GM12878 (cell line): ENCODE results near the gene NKAIN2. TPM values are rescaled to one million over a fixed set of nuclear protein-coding genes. Genes with fewer than 3 reads are reported as not detected.

Experiments
- ATAC-seq: fragments of 200-7000 bp; cut with Tn5 transposase; 3 replicates; pipeline ENCODE4 v1.9.1; 2020; ENCODE audit warnings: mild to moderate bottlenecking, moderate library complexity
- BruUV-seq: library from RNA; stranded (reverse); fragments of 400-500 nt; replicated peaks from 2 replicates; lab custom pipeline; 2021; lab: Mats Ljungman, UMichigan
- CTCF ChIA-PET: fragments of 300-600 bp; sonication (Branson Sonifier 250); formaldehyde crosslinking; extraction: SDS; loops from one replicate; lab custom pipeline; 2021; ENCODE audit warnings: inconsistent platforms; lab: Yijun Ruan, JAX
- POLR2A ChIA-PET: fragments of 350-600 bp; formaldehyde crosslinking; extraction: SDS; loops from one replicate; lab custom pipeline; 2021; ENCODE audit warnings: inconsistent platforms; lab: Charles Lee
- RAD21 ChIA-PET: fragments of 300-600 bp; sonication (Branson Sonifier 250); formaldehyde crosslinking; loops from one replicate; lab custom pipeline; 2023; ENCODE audit warnings: antibody characterized with exemption; ENCODE audit not compliant: unreplicated experiment; lab: Charles Lee
- SMC1A ChIA-PET: fragments of 300-600 bp; sonication (Branson Sonifier 250); formaldehyde crosslinking; loops from one replicate; lab custom pipeline; 2023; ENCODE audit not compliant: unreplicated experiment, uncharacterized antibody; lab: Charles Lee
- DNase-seq: peaks from one replicate; pipeline ENCODE4 v3.0.0-alpha.2; 2011; ENCODE audit warnings: low read depth, low spot score
- FAIRE-seq: peaks from 3 replicates; lab custom pipeline; 2011; peaks lifted over from hg19 to GRCh38; lab: Jason Lieb, UNC
- H2AFZ ChIP-seq: 2 replicates; pipeline ENCODE4 v1.6.0; 2011; ENCODE audit warnings: low read depth, low read length, control low read depth; ENCODE audit not compliant: control insufficient read depth
- H3K27ac ChIP-seq: 2 replicates; pipeline ENCODE4 v1.5.1; 2011; ENCODE audit warnings: control low read depth; ENCODE audit not compliant: control insufficient read depth, insufficient read depth
- H3K27me3 ChIP-seq, 2 experiments: replicated peaks in 1 of 2; 2 replicates each; pipeline versions ENCODE4 v1.6.0 to v1.6.1; 2011; ENCODE audit warnings: low read length in 1 of 2; ENCODE audit not compliant: control insufficient read depth in 2 of 2, insufficient read depth in 2 of 2
- H3K36me3 ChIP-seq, 2 experiments: 2 replicates each; pipeline ENCODE4 v1.5.1; 2011; ENCODE audit warnings: low read length in 1 of 2; ENCODE audit not compliant: control insufficient read depth in 2 of 2, insufficient read depth in 2 of 2
- H3K4me1 ChIP-seq: 2 replicates; pipeline ENCODE4 v1.6.1; 2011; ENCODE audit warnings: mild to moderate bottlenecking, low read length, moderate library complexity, mixed read lengths; ENCODE audit not compliant: control insufficient read depth, insufficient read depth
- H3K4me2 ChIP-seq: 2 replicates; pipeline ENCODE4 v1.6.0; 2011; ENCODE audit warnings: control low read depth; ENCODE audit not compliant: control insufficient read depth, insufficient read depth
- H3K4me3 ChIP-seq: fragments of 200-600 bp; sonication (generic); 2 replicates; pipeline ENCODE4 v1.5.1; 2016
- H3K79me2 ChIP-seq: 2 replicates; pipeline ENCODE4 v1.6.0; 2011; ENCODE audit warnings: low read length; ENCODE audit not compliant: control insufficient read depth, insufficient read depth
- H3K9ac ChIP-seq: 2 replicates; pipeline ENCODE4 v1.8.0; 2011; ENCODE audit warnings: low read length, control low read depth, mixed read lengths; ENCODE audit not compliant: control insufficient read depth, insufficient read depth
- H3K9me3 ChIP-seq: replicated peaks from 3 replicates; pipeline ENCODE4 v1.5.1; 2011; ENCODE audit warnings: mild to moderate bottlenecking, low read length; ENCODE audit not compliant: control insufficient read depth, insufficient read depth
- H4K20me1 ChIP-seq: 2 replicates; pipeline ENCODE4 v1.6.0; 2011; ENCODE audit not compliant: control insufficient read depth, insufficient read depth
- BCL3 ChIP-seq: IDR thresholded peaks from 2 replicates; pipeline ENCODE4 v1.6.1; 2011; ENCODE audit warnings: borderline replicate concordance, low read depth, mild to moderate bottlenecking, moderate library complexity, low read length; ENCODE audit not compliant: insufficient read depth, poor library complexity, severe bottlenecking
- CTCF ChIP-seq, 3 experiments: IDR thresholded peaks in 2 of 3; conservative IDR thresholded peaks in 1 of 3; 2 replicates each; pipeline ENCODE4 v1.5.1; 2011; ENCODE audit warnings: low read depth in 3 of 3, low read length in 3 of 3, mild to moderate bottlenecking in 3 of 3, control low read depth in 2 of 3, moderate library complexity in 2 of 3, inconsistent platforms in 1 of 3, mixed read lengths in 1 of 3; ENCODE audit not compliant: control insufficient read depth in 2 of 3, insufficient read depth in 1 of 3; ENCODE audit errors: extremely low read depth in 1 of 3
- HCFC1 ChIP-seq: fragments of 150-350 bp; IDR thresholded peaks from 2 replicates; pipeline ENCODE4 v1.6.1; 2014; ENCODE audit warnings: low read length
- JUNB ChIP-seq: IDR thresholded peaks from 2 replicates; pipeline ENCODE4 v1.6.1; 2016; ENCODE audit warnings: antibody characterized with exemption, mild to moderate bottlenecking
- KAT2A ChIP-seq: conservative IDR thresholded peaks from 2 replicates; pipeline ENCODE4 v1.6.1; 2011; ENCODE audit warnings: low read depth, low read length; ENCODE audit not compliant: control insufficient read depth
- MTA2 ChIP-seq: fragments of 450-650 bp; IDR thresholded peaks from 2 replicates; pipeline ENCODE4 v1.6.1; 2016; ENCODE audit warnings: low read depth, mild to moderate bottlenecking, moderate library complexity
- MYB ChIP-seq: fragments of 150-350 bp; IDR thresholded peaks from 2 replicates; pipeline ENCODE4 v1.6.1; 2014; ENCODE audit warnings: mild to moderate bottlenecking, low read depth, low read length, borderline replicate concordance
- NR2C1 ChIP-seq: fragments of 450-650 bp; IDR thresholded peaks from 2 replicates; pipeline ENCODE4 v1.6.1; 2017; ENCODE audit warnings: antibody characterized with exemption, mild to moderate bottlenecking, moderate library complexity
- TARDBP ChIP-seq: IDR thresholded peaks from 2 replicates; pipeline ENCODE4 v1.6.1; 2016; ENCODE audit warnings: borderline replicate concordance
- TCF3 ChIP-seq: IDR thresholded peaks from 2 replicates; pipeline ENCODE4 v1.6.1; 2012; ENCODE audit warnings: low read depth, mild to moderate bottlenecking, low read length, borderline replicate concordance; ENCODE audit not compliant: insufficient read depth
- ZNF384 ChIP-seq: IDR thresholded peaks from 2 replicates; pipeline ENCODE4 v1.6.1; 2012; ENCODE audit warnings: low read depth, mild to moderate bottlenecking, low read length, improper control_type of control experiment, borderline replicate concordance
- ZSCAN29 ChIP-seq: fragments of 450-650 bp; IDR thresholded peaks from 2 replicates; pipeline ENCODE4 v1.6.1; 2017; ENCODE audit warnings: mild to moderate bottlenecking, moderate library complexity
- in situ Hi-C: fragments of 300-500 bp; cut with MboI; formaldehyde crosslinking; loops from 9 replicates; pipeline ENCODE4 v1.14.3; 2018; ENCODE audit warnings: mixed read lengths
- intact Hi-C: fragments of 100-400 bp; cut with micrococcal nuclease; formaldehyde crosslinking; loops from one replicate; pipeline ENCODE4 v1.14.2; 2022; ENCODE audit not compliant: unreplicated experiment
- polyA plus RNA-seq, 11 experiments: library from polyadenylated mRNA; depleted of rRNA in 4 of 11; unstranded in 6 of 11; stranded (reverse) in 5 of 11; fragments of >200 nt; fragmentation: Nextera tagmentation in 4 of 11; fragmentation: Illumina TruSeq in 1 of 11; extraction: Ambion mirVana in 4 of 11; extraction: Trizol in 1 of 11; gene quantifications; 1 replicate in 1 of 11; 2 replicates in 10 of 11; pipeline versions ENCODE4 v1.2.1 to v1.2.3, GENCODE V29; 2011 to 2016; ENCODE audit warnings: inconsistent platforms in 2 of 11, missing spikeins in 2 of 11, low read depth in 1 of 11
- total RNA-seq, 4 experiments: library from RNA; depleted of rRNA in 3 of 4; stranded (reverse); fragments of >200 nt in 3 of 4; fragmentation: Illumina TruSeq in 1 of 4; extraction: Trizol in 1 of 4; gene quantifications; 2 replicates each; pipeline versions ENCODE4 v1.2.1 to v1.2.3, GENCODE V29; 2013 to 2021

Gene NKAIN2
- total and polyA plus RNA-seq, 10 of the 15 experiments (the other 5 are each of a cell fraction or from before 2014, with no cell fraction given) = not detected

GRCh38 chr6:124324237-124324636 is 520.6 kb downstream of the NKAIN2 start:
- in situ Hi-C loops = no loop called here
- no peak overlapping the region for H3K27ac ChIP-seq
- ATAC-seq (no peak), DNase-seq (no peak), FAIRE-seq (no peak)
- H3K9ac ChIP-seq = no peak overlapping the region
- SMC1A ChIA-PET = no interaction called here
- no TSS peak for BruUV-seq
- POLR2A ChIA-PET = interaction anchor here (0.8 kb wide), 1 partner anchor 747 kb away, joined by 4 read pairs; no protein-coding TSS in a partner anchor
- CTCF ChIA-PET = no interaction called here
- no peak for TF ChIP-seq MYB
- TF ChIP-seq ZNF384 = no peak
- TF ChIP-seq JUNB = no peak
- TF ChIP-seq MTA2 = no peak
- no peak for TF ChIP-seq BCL3
- TF ChIP-seq TCF3 = no peak
- no peak for TF ChIP-seq KAT2A
- TF ChIP-seq HCFC1 = no peak
- TF ChIP-seq CTCF (IDR thresholded peaks at IDR 0.05 in 2 of 3, conservative IDR thresholded peaks at IDR 0.05 in 1 of 3; ENCODE audit: control insufficient read depth in 2 of 3, extremely low read depth in 1 of 3, insufficient read depth in 1 of 3, low read depth in 3 of 3, low read length in 3 of 3) = no peak
- TF ChIP-seq ZSCAN29 = no peak
- no peak for TF ChIP-seq TARDBP
- TF ChIP-seq NR2C1 = no peak
- no peak overlapping the region for H2AFZ ChIP-seq
- intact Hi-C loops = no loop called here
- H3K4me3 ChIP-seq = no peak overlapping the region
- no peaks in the 10 kb centered on the region for H3K36me3 ChIP-seq
- no peaks in the 10 kb centered on the region for H3K27me3 ChIP-seq
- H3K4me1 ChIP-seq = no peaks in the 10 kb centered on the region
- H3K9me3 ChIP-seq = no peaks in the 10 kb centered on the region
- RAD21 ChIA-PET = no interaction called here
- no peaks in the 10 kb centered on the region for H3K79me2 ChIP-seq
- no peaks in the 10 kb centered on the region for H4K20me1 ChIP-seq
- H3K4me2 ChIP-seq = no peak overlapping the region
